GM19452 (cell line): ENCODE data around the gene PRKG1.
"Not testable (repeated sequence)": the region's sequence is repeated elsewhere in the genome, so short reads cannot be mapped to it uniquely, and the experiment has no call there.

Source experiments
- ATAC-seq: cut with Tn5 transposase; IDR thresholded peaks from one replicate; pipeline ENCODE4 v1.9.1; 2021; ENCODE audit not compliant: unreplicated experiment

The PRKG1 gene

GRCh38 chr10:51416494-51416893 lies 342.2 kb downstream of the PRKG1 start:
- no peak for ATAC-seq

GRCh38 chr10:51419196-51420093 lies 345.2 kb downstream of the PRKG1 start:
- no peak for ATAC-seq

- no peak for ATAC-seq
These were observed 347.6 kb downstream of the PRKG1 start for GRCh38 chr10:51421853-51422252.

- ATAC-seq = no peak
These were observed 348.2 kb downstream of the PRKG1 start for GRCh38 chr10:51422311-51423120.

GRCh38 chr10:51423121-51423452 lies 348.8 kb downstream of the PRKG1 start:
- ATAC-seq = no peak

- ATAC-seq = no peak
These were observed 351.1 kb downstream of the PRKG1 start for GRCh38 chr10:51425431-51425830.

- ATAC-seq = no peak
These were observed 353.5 kb downstream of the PRKG1 start for GRCh38 chr10:51427758-51428157.

- no peak for ATAC-seq
These were observed 356.2 kb downstream of the PRKG1 start for GRCh38 chr10:51430506-51430905.

- ATAC-seq = no peak
These were observed 359.7 kb downstream of the PRKG1 start for GRCh38 chr10:51433949-51434475.

GRCh38 chr10:51436805-51437204 lies 362.5 kb downstream of the PRKG1 start:
- ATAC-seq = no peak

- ATAC-seq = no peak
These were observed 365.4 kb downstream of the PRKG1 start for GRCh38 chr10:51439645-51440044.

- no peak for ATAC-seq
These were observed 371.3 kb downstream of the PRKG1 start for GRCh38 chr10:51445588-51445987.

GRCh38 chr10:51447119-51447518 lies 372.8 kb downstream of the PRKG1 start:
- ATAC-seq = no peak

GRCh38 chr10:51455762-51456161 lies 381.5 kb downstream of the PRKG1 start:
- ATAC-seq = not testable (repeated sequence)

- no peak for ATAC-seq
These were observed 385.2 kb downstream of the PRKG1 start for GRCh38 chr10:51459476-51459875.

GRCh38 chr10:51462076-51462779 lies 387.9 kb downstream of the PRKG1 start:
- no peak for ATAC-seq

GRCh38 chr10:51468424-51468823 lies 394.1 kb downstream of the PRKG1 start:
- no peak for ATAC-seq

GRCh38 chr10:51469686-51470085 lies 395.4 kb downstream of the PRKG1 start:
- ATAC-seq = no peak

GRCh38 chr10:51471271-51471670 lies 397.0 kb downstream of the PRKG1 start:
- ATAC-seq = no peak

- ATAC-seq = no peak
These were observed 397.9 kb downstream of the PRKG1 start for GRCh38 chr10:51472154-51472553.

- ATAC-seq = no peak
These were observed 405.4 kb downstream of the PRKG1 start for GRCh38 chr10:51479711-51480110.
